GM12872 (cell line): ENCODE measurements around the gene MCTP1.

Source experiments
- CTCF ChIP-seq: IDR thresholded peaks from 3 replicates; pipeline ENCODE4 v1.5.1; 2011; ENCODE audit warnings: low read depth, mild to moderate bottlenecking, low read length, moderate library complexity; ENCODE audit not compliant: insufficient read depth

Gene MCTP1

GRCh38 chr5:94830520-94830919, 454.4 kb downstream of the MCTP1 start:
- TF ChIP-seq CTCF, result peak; percentile 39; the same call in 2 of the 3 replicates

GRCh38 chr5:94820488-94820887, 464.4 kb downstream of the MCTP1 start:
- TF ChIP-seq CTCF, result no peak

- no peak for TF ChIP-seq CTCF
Measured at GRCh38 chr5:94818904-94819303, 466.0 kb downstream of the MCTP1 start.

GRCh38 chr5:94815313-94816039, 469.4 kb downstream of the MCTP1 start:
- TF ChIP-seq CTCF, result no peak

- TF ChIP-seq CTCF, result no peak
Measured at GRCh38 chr5:94812232-94812631, 472.7 kb downstream of the MCTP1 start.

- no peak for TF ChIP-seq CTCF
Measured at GRCh38 chr5:94811331-94811730, 473.6 kb downstream of the MCTP1 start.

- TF ChIP-seq CTCF, result no peak
Measured at GRCh38 chr5:94810877-94811276, 474.0 kb downstream of the MCTP1 start.

GRCh38 chr5:94810281-94810680, 474.6 kb downstream of the MCTP1 start:
- no peak for TF ChIP-seq CTCF
